GM21737 (cell line): ENCODE data around the gene HIGD2A.

Experiments used
- ATAC-seq: cut with Tn5 transposase; IDR thresholded peaks from one replicate; pipeline ENCODE4 v1.9.1; 2021; ENCODE audit warnings: mild to moderate bottlenecking, moderate library complexity; ENCODE audit not compliant: unreplicated experiment

The HIGD2A gene

GRCh38 chr5:176388444-176389134 lies at the start of gene HIGD2A, which contains the start of gene NOP16:
Gene HIGD2A, plus strand, starts transcription at chr5:176388751. Its CDS starts 69 bp downstream, at chr5:176388820.
Gene NOP16, minus strand, starts transcription at chr5:176388598. Its CDS starts 59 bp downstream, at chr5:176388539.
- peak; percentile 77 for ATAC-seq

GRCh38 chr5:176339304-176339703 lies 49.2 kb upstream of the HIGD2A start:
- ATAC-seq, result no peak

GRCh38 chr5:176341325-176342157 lies 47.0 kb upstream of the HIGD2A start:
- no peak for ATAC-seq

GRCh38 chr5:176342158-176342483 lies 46.4 kb upstream of the HIGD2A start:
- no peak for ATAC-seq

- no peak for ATAC-seq
Observed at GRCh38 chr5:176342766-176343458, 45.6 kb upstream of the HIGD2A start.

GRCh38 chr5:176350416-176350815 lies 38.1 kb upstream of the HIGD2A start:
- no peak for ATAC-seq

- ATAC-seq, result no peak
Observed at GRCh38 chr5:176352116-176352878, 36.3 kb upstream of the HIGD2A start.

- no peak for ATAC-seq
Observed at GRCh38 chr5:176353533-176353932, 35.0 kb upstream of the HIGD2A start.

GRCh38 chr5:176355400-176356178 lies 33.0 kb upstream of the HIGD2A start:
- ATAC-seq, result no peak

GRCh38 chr5:176356179-176356566 lies 32.4 kb upstream of the HIGD2A start:
- no peak for ATAC-seq

GRCh38 chr5:176359658-176360057 lies 28.9 kb upstream of the HIGD2A start:
- no peak for ATAC-seq

GRCh38 chr5:176360894-176361436 lies 27.6 kb upstream of the HIGD2A start:
- ATAC-seq, result peak; percentile 7

GRCh38 chr5:176361437-176362232 lies 26.9 kb upstream of the HIGD2A start, which contains the start of gene KIAA1191:
Gene KIAA1191, minus strand, starts transcription at chr5:176361764. Its CDS starts 2,256 bp downstream, at chr5:176359508.
- ATAC-seq, result peak; percentile 83

- ATAC-seq, result no peak
Observed at GRCh38 chr5:176362233-176362490, 26.4 kb upstream of the HIGD2A start.

- ATAC-seq, result no peak
Observed at GRCh38 chr5:176364765-176365350, 23.7 kb upstream of the HIGD2A start.

- no peak for ATAC-seq
Observed at GRCh38 chr5:176365351-176366231, 23.0 kb upstream of the HIGD2A start, which contains the start of gene ARL10. Gene ARL10, plus strand, starts transcription at chr5:176365487. Its CDS starts 77 bp downstream, at chr5:176365564.

- no peak for ATAC-seq
Observed at GRCh38 chr5:176366232-176366894, 22.2 kb upstream of the HIGD2A start.
